Uterus (tissue), 2 donors: ENCODE results near the gene PHF1.

ENCODE experiments used
- POLR2A ChIP-seq, 2 donors: fragments of 450-650 bp; IDR thresholded peaks; one replicate each; pipeline ENCODE4 v1.6.1; 2016; ENCODE audit warnings: antibody characterized with exemption in 2 of 2, mild to moderate bottlenecking in 1 of 2, moderate library complexity in 1 of 2
- TF ChIP-seq, protein P1 (sequence below), 4 experiments: fragments of 200-600 bp in 2 of 4; fragments of 450-650 bp in 2 of 4; sonication (generic) in 2 of 4; IDR thresholded peaks; one replicate each; pipeline ENCODE4 v1.5.1; 2016 to 2019; ENCODE audit warnings: antibody characterized with exemption in 4 of 4, mild to moderate bottlenecking in 2 of 4, moderate library complexity in 1 of 4

DNA sequence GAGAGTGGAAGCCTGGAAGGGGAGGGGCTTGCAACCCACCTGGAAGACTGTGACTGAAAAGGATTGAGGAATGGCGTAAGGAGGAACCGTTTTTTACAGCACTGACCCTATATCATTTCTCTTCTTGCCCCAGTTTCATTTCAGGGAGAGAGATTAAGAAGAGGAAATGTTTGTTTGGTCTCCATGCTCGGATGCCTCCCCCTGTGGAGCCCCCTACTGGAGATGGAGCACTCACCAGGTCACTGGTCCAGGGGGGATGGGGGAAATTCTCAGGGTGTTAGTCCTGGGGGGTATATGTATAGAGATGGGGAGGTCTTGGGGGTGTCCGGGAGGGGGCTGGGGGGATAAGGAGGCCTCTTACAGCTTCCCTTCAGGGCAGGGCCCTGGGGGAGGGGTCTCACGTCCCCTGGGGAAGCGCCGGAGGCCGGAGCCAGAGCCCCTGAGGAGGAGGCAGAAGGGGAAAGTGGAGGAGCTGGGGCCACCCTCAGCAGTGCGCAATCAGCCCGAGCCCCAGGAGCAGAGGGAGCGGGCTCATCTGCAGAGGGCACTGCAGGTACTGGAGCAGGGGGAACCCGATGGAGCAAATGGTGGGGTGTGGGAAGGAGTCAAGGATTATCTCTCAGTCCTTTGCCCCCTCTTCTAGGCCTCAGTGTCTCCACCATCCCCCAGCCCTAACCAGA lies 3.9 kb downstream of the PHF1 start:
- TF ChIP-seq, protein P1, sequence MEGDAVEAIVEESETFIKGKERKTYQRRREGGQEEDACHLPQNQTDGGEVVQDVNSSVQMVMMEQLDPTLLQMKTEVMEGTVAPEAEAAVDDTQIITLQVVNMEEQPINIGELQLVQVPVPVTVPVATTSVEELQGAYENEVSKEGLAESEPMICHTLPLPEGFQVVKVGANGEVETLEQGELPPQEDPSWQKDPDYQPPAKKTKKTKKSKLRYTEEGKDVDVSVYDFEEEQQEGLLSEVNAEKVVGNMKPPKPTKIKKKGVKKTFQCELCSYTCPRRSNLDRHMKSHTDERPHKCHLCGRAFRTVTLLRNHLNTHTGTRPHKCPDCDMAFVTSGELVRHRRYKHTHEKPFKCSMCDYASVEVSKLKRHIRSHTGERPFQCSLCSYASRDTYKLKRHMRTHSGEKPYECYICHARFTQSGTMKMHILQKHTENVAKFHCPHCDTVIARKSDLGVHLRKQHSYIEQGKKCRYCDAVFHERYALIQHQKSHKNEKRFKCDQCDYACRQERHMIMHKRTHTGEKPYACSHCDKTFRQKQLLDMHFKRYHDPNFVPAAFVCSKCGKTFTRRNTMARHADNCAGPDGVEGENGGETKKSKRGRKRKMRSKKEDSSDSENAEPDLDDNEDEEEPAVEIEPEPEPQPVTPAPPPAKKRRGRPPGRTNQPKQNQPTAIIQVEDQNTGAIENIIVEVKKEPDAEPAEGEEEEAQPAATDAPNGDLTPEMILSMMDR (IDR thresholded peaks at IDR 0.05), result no peak
- no peak for TF ChIP-seq POLR2A (IDR thresholded peaks at IDR 0.05)
